PC-3 (cell line): ENCODE results near the gene STX3. TPM values are rescaled to one million over a fixed set of nuclear protein-coding genes. Genes with fewer than 3 reads are reported as not detected.

Experiments
- ATAC-seq: fragments of 200-7000 bp; cut with Tn5 transposase; 2 replicates; pipeline ENCODE4 v1.9.1; 2020; ENCODE audit warnings: mild to moderate bottlenecking, moderate library complexity
- BruUV-seq: library from RNA; stranded (reverse); fragments of 400-500 nt; replicated peaks from 2 replicates; lab custom pipeline; 2021; lab: Mats Ljungman, UMichigan
- CTCF ChIA-PET: fragments of 300-600 bp; sonication (Branson Sonifier 250); formaldehyde crosslinking; loops from one replicate; lab custom pipeline; 2022; ENCODE audit warnings: antibody characterized with exemption; lab: Charles Lee
- POLR2A ChIA-PET: fragments of 300-600 bp; sonication (Branson Sonifier 250); formaldehyde crosslinking; loops from one replicate; lab custom pipeline; 2022; ENCODE audit warnings: antibody characterized with exemption; ENCODE audit not compliant: unreplicated experiment; lab: Charles Lee
- DNase-seq: peaks from one replicate; pipeline ENCODE4 v3.0.0-alpha.2; 2015
- H2AFZ ChIP-seq: fragments of 300-600 bp; sonication (generic); 2 replicates; pipeline ENCODE4 v1.6.0; 2016; ENCODE audit warnings: antibody characterized with exemption, low read length
- H3F3A ChIP-seq: fragments of 300-600 bp; sonication (generic); one replicate; pipeline ENCODE4 v1.6.0; 2017; ENCODE audit warnings: antibody characterized with exemption, low read length, control low read depth, mild to moderate bottlenecking; ENCODE audit not compliant: unreplicated experiment
- H3K27ac ChIP-seq: fragments of 300-600 bp; sonication (generic); 2 replicates; pipeline ENCODE4 v1.5.1; 2016; ENCODE audit warnings: mild to moderate bottlenecking, low read length
- H3K27me3 ChIP-seq: fragments of 300-600 bp; sonication (generic); 2 replicates; pipeline ENCODE4 v1.6.1; 2016; ENCODE audit warnings: low read length, mixed read lengths
- H3K36me3 ChIP-seq: fragments of 300-600 bp; sonication (generic); 2 replicates; pipeline ENCODE4 v1.6.1; 2016; ENCODE audit warnings: low read depth, mixed run types, low read length, mixed read lengths
- H3K4me1 ChIP-seq: fragments of 300-600 bp; sonication (generic); 2 replicates; pipeline ENCODE4 v1.5.1; 2016; ENCODE audit warnings: low read length; ENCODE audit not compliant: insufficient read depth
- H3K4me2 ChIP-seq: fragments of 300-600 bp; sonication (generic); 2 replicates; pipeline ENCODE4 v1.6.0; 2016; ENCODE audit warnings: low read length
- H3K4me3 ChIP-seq: fragments of 300-600 bp; sonication (generic); 2 replicates; pipeline ENCODE4 v1.5.1; 2016; ENCODE audit warnings: mild to moderate bottlenecking, low read length, mixed read lengths
- H3K79me2 ChIP-seq: fragments of 300-600 bp; sonication (generic); 2 replicates; pipeline ENCODE4 v1.6.1; 2017; ENCODE audit warnings: low read length, mixed read lengths
- H3K9ac ChIP-seq: fragments of 300-600 bp; sonication (generic); 2 replicates; pipeline ENCODE4 v1.6.0; 2016; ENCODE audit warnings: mild to moderate bottlenecking, low read length
- H3K9me2 ChIP-seq: fragments of 300-600 bp; sonication (generic); replicated peaks from 2 replicates; pipeline ENCODE4 v1.6.1; 2016; ENCODE audit warnings: mixed run types, low read length, mixed read lengths
- H3K9me3 ChIP-seq: fragments of 300-600 bp; sonication (generic); 2 replicates; pipeline ENCODE4 v1.6.1; 2016; ENCODE audit warnings: low read length, mixed read lengths
- H4K20me1 ChIP-seq: fragments of 300-600 bp; sonication (generic); 2 replicates; pipeline ENCODE4 v1.6.1; 2016; ENCODE audit warnings: low read length, mixed read lengths
- EZH2 ChIP-seq: fragments of 300-600 bp; sonication (generic); IDR thresholded peaks from one replicate; pipeline ENCODE4 v1.6.1; 2017; ENCODE audit warnings: antibody characterized with exemption, mild to moderate bottlenecking, low read length; ENCODE audit not compliant: unreplicated experiment
- EZH2phosphoT487 ChIP-seq: fragments of 300-600 bp; sonication (generic); IDR thresholded peaks from 2 replicates; pipeline ENCODE4 v1.6.1; 2018; ENCODE audit warnings: mild to moderate bottlenecking, antibody characterized with exemption, low read length, borderline replicate concordance
- intact Hi-C: fragments of 100-400 bp; cut with micrococcal nuclease; formaldehyde crosslinking; loops from 2 replicates; pipeline ENCODE4 v1.9.0; 2023
- total RNA-seq: library from RNA; depleted of rRNA; stranded (reverse); fragments of >200 nt; gene quantifications from 2 replicates; pipeline ENCODE4 v1.2.3, GENCODE V29; 2014
- TF ChIP-seq, protein P1 (sequence below): fragments of 300-600 bp; sonication (generic); conservative IDR thresholded peaks from 2 replicates; pipeline ENCODE4 v1.5.1; 2017; ENCODE audit warnings: antibody characterized with exemption, low read depth, mild to moderate bottlenecking, low read length

Gene STX3
- total RNA-seq, 1 experiment from 2014 or later: 49.8 TPM

DNA sequence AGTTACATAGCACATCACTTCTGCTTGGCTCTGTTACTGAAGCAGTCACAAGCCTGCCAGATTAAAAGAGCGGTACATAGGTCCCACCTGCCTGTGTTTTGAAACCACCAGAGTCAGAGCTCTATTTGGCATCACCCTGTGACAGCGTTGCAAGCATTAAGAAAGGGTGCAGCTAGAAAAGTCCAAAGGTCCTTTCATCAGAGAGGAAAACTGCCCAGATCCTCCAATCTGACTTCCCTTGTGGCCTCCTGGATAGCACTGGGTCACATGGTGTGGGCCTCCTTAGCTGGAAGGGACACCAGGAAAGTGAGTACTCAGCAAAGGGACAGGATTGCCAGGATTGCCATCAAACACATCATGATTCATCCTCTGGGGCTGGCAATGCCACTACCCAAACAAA is 22.9 kb downstream of the STX3 start:
- H3K36me3 ChIP-seq: peaks cover 12% of the 10 kb centered on the region; the same call in 1 of the 2 replicates
- DNase-seq: peak; percentile 65
- H3K4me1 ChIP-seq: peaks cover 32% of the 10 kb centered on the region
- no peak overlapping the region for H3K9ac ChIP-seq
- no peaks in the 10 kb centered on the region for H3K9me3 ChIP-seq
- ATAC-seq: peak; percentile 81
- intact Hi-C loops: no loop called here
- no peaks in the 10 kb centered on the region for H3F3A ChIP-seq
- no peak for TF ChIP-seq EZH2
- TF ChIP-seq, protein P1, sequence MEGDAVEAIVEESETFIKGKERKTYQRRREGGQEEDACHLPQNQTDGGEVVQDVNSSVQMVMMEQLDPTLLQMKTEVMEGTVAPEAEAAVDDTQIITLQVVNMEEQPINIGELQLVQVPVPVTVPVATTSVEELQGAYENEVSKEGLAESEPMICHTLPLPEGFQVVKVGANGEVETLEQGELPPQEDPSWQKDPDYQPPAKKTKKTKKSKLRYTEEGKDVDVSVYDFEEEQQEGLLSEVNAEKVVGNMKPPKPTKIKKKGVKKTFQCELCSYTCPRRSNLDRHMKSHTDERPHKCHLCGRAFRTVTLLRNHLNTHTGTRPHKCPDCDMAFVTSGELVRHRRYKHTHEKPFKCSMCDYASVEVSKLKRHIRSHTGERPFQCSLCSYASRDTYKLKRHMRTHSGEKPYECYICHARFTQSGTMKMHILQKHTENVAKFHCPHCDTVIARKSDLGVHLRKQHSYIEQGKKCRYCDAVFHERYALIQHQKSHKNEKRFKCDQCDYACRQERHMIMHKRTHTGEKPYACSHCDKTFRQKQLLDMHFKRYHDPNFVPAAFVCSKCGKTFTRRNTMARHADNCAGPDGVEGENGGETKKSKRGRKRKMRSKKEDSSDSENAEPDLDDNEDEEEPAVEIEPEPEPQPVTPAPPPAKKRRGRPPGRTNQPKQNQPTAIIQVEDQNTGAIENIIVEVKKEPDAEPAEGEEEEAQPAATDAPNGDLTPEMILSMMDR: no peak
- TF ChIP-seq EZH2phosphoT487: no peak
- no peaks in the 10 kb centered on the region for H3K27me3 ChIP-seq
- CTCF ChIA-PET: no interaction called here
- H3K27ac ChIP-seq: no peak overlapping the region; the same call in 1 of the 2 replicates
- no peak overlapping the region for H3K4me3 ChIP-seq
- no peaks in the 10 kb centered on the region for H3K9me2 ChIP-seq
- H2AFZ ChIP-seq: no peak overlapping the region
- no TSS peak for BruUV-seq
- H3K4me2 ChIP-seq: peak overlapping the region; percentile 29
- peaks cover 17% of the 10 kb centered on the region; the same call in 1 of the 2 replicates for H3K79me2 ChIP-seq
- peaks cover 27% of the 10 kb centered on the region for H4K20me1 ChIP-seq
- POLR2A ChIA-PET: interaction anchor here (0.6 to 1.1 kb wide), 2 partner anchors 15 to 23 kb away, joined by 4 to 9 read pairs; partner anchors contain the start of gene STX3

DNA sequence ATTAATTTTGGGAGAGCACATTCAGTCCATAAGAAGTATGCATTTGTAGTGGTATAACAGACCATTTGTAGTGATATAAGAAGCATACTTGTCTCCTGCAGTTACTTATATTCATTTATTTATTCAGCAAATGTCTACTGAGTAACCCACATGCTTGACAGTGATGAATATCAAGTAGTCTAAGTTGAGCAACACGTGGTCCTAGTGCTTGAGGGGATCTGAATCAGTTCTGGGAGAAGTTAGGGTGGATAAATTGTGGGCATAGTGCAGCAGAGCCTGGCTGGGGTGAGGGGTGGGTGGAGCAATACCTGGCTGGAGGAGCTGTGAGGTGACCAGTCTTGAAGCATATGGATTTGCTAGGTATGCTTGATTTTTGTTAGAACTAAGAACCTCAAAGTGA is 24.3 kb downstream of the STX3 start:
- peaks cover 32% of the 10 kb centered on the region for H3K4me1 ChIP-seq
- peaks cover 17% of the 10 kb centered on the region; the same call in 1 of the 2 replicates for H3K79me2 ChIP-seq
- no peak overlapping the region for H2AFZ ChIP-seq
- no peak for DNase-seq
- H3K9me2 ChIP-seq: no peaks in the 10 kb centered on the region
- intact Hi-C loops: no loop called here
- H3K27ac ChIP-seq: no peak overlapping the region
- H3K27me3 ChIP-seq: no peaks in the 10 kb centered on the region
- peaks cover 27% of the 10 kb centered on the region for H4K20me1 ChIP-seq
- H3F3A ChIP-seq: no peaks in the 10 kb centered on the region
- CTCF ChIA-PET: no interaction called here
- no peaks in the 10 kb centered on the region for H3K9me3 ChIP-seq
- no peak overlapping the region for H3K9ac ChIP-seq
- peaks cover 11% of the 10 kb centered on the region; the same call in 1 of the 2 replicates for H3K36me3 ChIP-seq
- TF ChIP-seq EZH2phosphoT487: no peak
- POLR2A ChIA-PET: no interaction called here
- BruUV-seq: no TSS peak
- H3K4me2 ChIP-seq: no peak overlapping the region
- ATAC-seq: no peak
- H3K4me3 ChIP-seq: no peak overlapping the region

DNA sequence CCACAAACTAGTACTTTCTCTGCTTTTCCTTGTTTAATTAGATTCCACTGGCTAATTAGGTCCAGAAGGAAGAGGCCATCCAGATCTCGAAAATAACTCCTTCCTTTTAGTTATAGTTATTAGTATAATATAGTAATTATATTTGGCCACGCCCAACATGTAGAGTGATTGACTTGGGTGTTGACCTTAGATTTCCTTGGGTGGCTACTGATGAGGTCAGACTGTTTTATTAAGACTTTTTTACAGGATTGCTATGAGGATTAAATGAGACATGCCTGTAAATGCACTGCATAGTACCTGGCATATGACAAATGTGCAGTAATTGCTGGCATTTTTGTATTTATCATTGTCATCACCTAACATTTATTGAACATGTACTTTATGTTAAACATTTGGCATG is 26.9 kb downstream of the STX3 start:
- CTCF ChIA-PET: no interaction called here
- peaks cover 13% of the 10 kb centered on the region; the same call in 1 of the 2 replicates for H3K79me2 ChIP-seq

More for the DNA sequence above, 26.9 kb downstream of the STX3 start:
- no peaks in the 10 kb centered on the region for H3K9me2 ChIP-seq
- peaks cover 11% of the 10 kb centered on the region; the same call in 1 of the 2 replicates for H3K36me3 ChIP-seq
- no peak overlapping the region for H3K9ac ChIP-seq
- TF ChIP-seq, protein P1: no peak
- TF ChIP-seq EZH2phosphoT487: no peak
- TF ChIP-seq EZH2: no peak
- H3K4me2 ChIP-seq: no peak overlapping the region
- H3K4me1 ChIP-seq: peaks cover 35% of the 10 kb centered on the region
- DNase-seq (no peak), ATAC-seq (no peak)
- POLR2A ChIA-PET: no interaction called here
- no peak overlapping the region for H3K27ac ChIP-seq
- peaks cover 6% of the 10 kb centered on the region for H3F3A ChIP-seq
- no peaks in the 10 kb centered on the region for H3K27me3 ChIP-seq
- no TSS peak for BruUV-seq
- H3K9me3 ChIP-seq: no peaks in the 10 kb centered on the region
- no peak overlapping the region for H3K4me3 ChIP-seq
- H2AFZ ChIP-seq: no peak overlapping the region
- intact Hi-C loops: no loop called here
- H4K20me1 ChIP-seq: peaks cover 10% of the 10 kb centered on the region
